H1 (cell line): ENCODE data around the gene ARHGAP10. TPM values are rescaled to one million over a fixed set of nuclear protein-coding genes. Genes with fewer than 3 reads are reported as not detected.

Source experiments
- CHD7 ChIP-seq: fragments of 300-600 bp; sonication (generic); IDR thresholded peaks from 2 replicates; pipeline ENCODE4 v1.7.1; 2012; ENCODE audit warnings: low read length, moderate library complexity, mild to moderate bottlenecking, inconsistent platforms; ENCODE audit not compliant: insufficient replicate concordance
- CTBP2 ChIP-seq: IDR thresholded peaks from 2 replicates; pipeline ENCODE4 v1.7.0; 2011; ENCODE audit warnings: borderline replicate concordance, mild to moderate bottlenecking, moderate library complexity, mixed read lengths, low read length; ENCODE audit not compliant: insufficient read depth, insufficient read length
- GABPA ChIP-seq: IDR thresholded peaks from 2 replicates; pipeline ENCODE4 v1.6.1; 2011; ENCODE audit warnings: mild to moderate bottlenecking, low read length, moderate library complexity, borderline replicate concordance; ENCODE audit not compliant: insufficient read depth
- RAD21 ChIP-seq, 2 experiments: IDR thresholded peaks in 1 of 2; conservative IDR thresholded peaks in 1 of 2; 2 replicates each; pipeline ENCODE4 v1.6.1; 2011; ENCODE audit warnings: low read depth in 2 of 2, low read length in 2 of 2, improper control_type of control experiment in 1 of 2, inconsistent platforms in 1 of 2, mild to moderate bottlenecking in 1 of 2, moderate library complexity in 1 of 2
- RNF2 ChIP-seq: fragments of 200-900, 300-1000 bp; sonication (generic); IDR thresholded peaks from 2 replicates; pipeline ENCODE4 v1.7.1; 2016; ENCODE audit warnings: borderline replicate concordance, low read depth, mild to moderate bottlenecking, antibody characterized with exemption, low read length; ENCODE audit not compliant: poor library complexity, severe bottlenecking; ENCODE audit errors: missing control alignments
- TAF1 ChIP-seq: IDR thresholded peaks from 2 replicates; pipeline ENCODE4 v1.6.1; 2011; ENCODE audit warnings: mild to moderate bottlenecking, low read depth, low read length
- polyA plus RNA-seq, 7 experiments: library from polyadenylated mRNA; depleted of rRNA in 3 of 7; stranded (reverse) in 5 of 7; unstranded in 2 of 7; fragments of >200 nt in 5 of 7; fragments of 200-250 nt in 2 of 7; gene quantifications; 1 replicate in 5 of 7; 2 replicates in 1 of 7; 4 replicates in 1 of 7; pipeline versions ENCODE4 v1.2.1 to v1.2.3, GENCODE V29; 2011 to 2013; ENCODE audit warnings: missing spikeins in 2 of 7, mixed read lengths in 2 of 7
- total RNA-seq: library from RNA; stranded (reverse); fragmentation: NEBNext Ultra II Directional; extraction: Animal tissue kit (Norgen Biotek cat#: 25700); gene quantifications from 2 replicates; pipeline ENCODE4 v1.2.1, GENCODE V29; 2021

Gene ARHGAP10
- total and polyA plus RNA-seq, 2 of the 8 experiments (the other 6 are each of a cell fraction or from before 2014, with no cell fraction given), result 3.7 to 6.1 TPM

- TF ChIP-seq CHD7 (no peak), RNF2 (no peak), GABPA (no peak), RAD21 (IDR thresholded peaks at IDR 0.05 in 1 of 2, conservative IDR thresholded peaks at IDR 0.05 in 1 of 2; ENCODE audit: low read depth in 2 of 2, low read length in 2 of 2) (no peak), TAF1 (no peak), CTBP2 (no peak)
These were observed 316.7 kb downstream of the ARHGAP10 start (continued) for GRCh38 chr4:148048598-148048997.
